ENCODE results near the gene ANKRD7.

ANKRD7 gene, protein sequence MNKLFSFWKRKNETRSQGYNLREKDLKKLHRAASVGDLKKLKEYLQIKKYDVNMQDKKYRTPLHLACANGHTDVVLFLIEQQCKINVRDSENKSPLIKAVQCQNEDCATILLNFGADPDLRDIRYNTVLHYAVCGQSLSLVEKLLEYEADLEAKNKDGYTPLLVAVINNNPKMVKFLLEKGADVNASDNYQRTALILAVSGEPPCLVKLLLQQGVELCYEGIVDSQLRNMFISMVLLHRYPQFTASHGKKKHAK

DNA sequence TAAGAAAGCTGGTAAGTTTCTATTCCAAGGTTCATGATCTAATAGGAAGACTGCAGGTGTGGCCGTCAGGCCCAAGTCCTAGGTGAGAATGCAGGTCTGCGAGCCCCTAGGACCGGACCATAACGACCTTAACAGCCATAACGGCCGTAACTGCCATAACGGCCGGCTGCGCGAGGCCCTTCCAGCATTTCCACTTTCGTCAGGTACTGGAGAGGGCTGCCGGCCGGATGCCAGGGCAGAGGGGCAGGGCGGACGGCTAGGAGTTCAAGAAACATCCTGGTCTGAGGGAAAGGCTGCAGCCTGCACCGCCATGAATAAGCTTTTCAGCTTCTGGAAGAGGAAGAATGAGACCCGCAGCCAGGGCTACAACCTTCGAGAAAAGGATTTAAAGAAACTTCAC lies at the start of gene ANKRD7:
ANKRD7 (plus strand) TSS at position 184 of the 400 bp plus-strand sequence; CDS start at position 311, 127 bp downstream.
- DNase-seq, result no peak

DNA sequence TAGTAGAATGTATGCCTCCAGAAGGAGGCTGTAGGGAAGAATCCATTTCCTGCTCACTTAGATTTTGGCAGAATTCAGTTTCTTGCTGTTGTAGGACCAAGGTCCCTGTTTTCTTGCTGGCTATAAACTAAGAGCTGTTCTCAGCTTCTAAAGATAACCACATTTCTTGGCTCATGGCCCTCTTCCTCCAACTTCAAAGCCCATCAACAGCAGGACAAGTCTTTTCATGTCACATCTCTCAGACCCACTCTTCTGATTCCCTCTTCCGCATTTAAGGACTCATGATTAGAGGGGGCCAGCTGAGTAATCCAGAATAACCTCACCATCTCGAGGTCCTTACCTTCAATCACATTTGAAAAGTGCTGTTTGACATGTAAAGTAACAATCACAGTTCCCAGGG lies 48.8 kb upstream of the ANKRD7 start:
- no peak for DNase-seq

DNA sequence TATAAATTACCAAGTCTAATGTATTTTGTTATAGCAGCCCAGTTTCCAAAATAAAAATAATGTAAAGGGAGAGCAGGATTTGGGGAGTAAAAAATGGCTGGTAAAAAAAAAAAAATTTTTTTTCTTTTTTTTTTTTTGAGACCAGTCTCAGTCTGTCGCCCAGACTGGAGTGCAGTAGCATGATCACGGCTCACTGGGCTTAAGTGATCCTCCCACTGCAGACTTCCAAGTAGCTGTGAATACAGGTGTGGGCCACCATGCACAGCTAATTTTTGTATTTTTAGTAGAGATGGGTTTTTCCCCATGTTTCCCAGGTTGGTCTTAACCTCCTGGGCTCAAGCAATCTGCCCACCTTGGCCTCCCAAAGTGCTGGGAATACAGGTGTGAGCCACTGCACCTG lies 45.3 kb upstream of the ANKRD7 start:
- no peak for DNase-seq

DNA sequence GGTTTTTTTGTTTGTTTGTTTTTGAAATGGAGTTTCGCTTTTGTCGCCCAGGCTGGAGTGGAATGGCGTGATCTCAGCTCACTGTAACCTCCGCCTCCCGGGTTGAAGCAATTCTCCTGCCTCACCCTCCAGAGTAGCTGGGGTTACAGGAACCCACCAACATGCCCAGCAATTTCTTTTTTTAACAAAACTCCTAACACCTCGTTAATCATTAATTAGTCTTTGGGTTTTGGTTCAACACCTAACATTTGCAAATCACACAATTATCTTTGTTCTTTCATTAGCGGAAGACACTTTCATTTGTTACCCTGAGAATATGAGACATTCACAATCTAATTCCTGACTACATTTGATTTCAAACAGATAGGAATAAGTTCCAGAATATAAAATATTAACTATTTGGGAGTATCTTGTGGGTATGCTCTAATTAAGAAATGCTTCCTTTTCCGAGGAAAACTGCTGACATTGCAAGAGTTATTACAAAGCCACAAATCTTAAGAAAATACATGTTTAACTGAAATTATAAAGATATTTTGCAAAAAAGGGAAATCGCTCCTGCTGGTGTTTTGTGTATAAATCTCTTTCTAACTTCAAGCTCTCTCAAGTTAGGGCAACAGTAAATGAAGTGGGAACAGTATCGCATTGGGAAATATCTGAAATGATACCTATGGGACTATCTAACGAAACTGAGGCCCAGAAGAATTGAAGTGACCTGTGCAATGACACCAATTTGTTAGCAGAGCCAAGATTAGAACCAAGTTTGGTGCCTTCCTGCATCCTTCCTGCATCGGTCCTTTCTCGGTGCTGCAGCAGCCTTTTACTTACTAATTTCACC lies 41.7 kb upstream of the ANKRD7 start:
- DNase-seq, result no peak

DNA sequence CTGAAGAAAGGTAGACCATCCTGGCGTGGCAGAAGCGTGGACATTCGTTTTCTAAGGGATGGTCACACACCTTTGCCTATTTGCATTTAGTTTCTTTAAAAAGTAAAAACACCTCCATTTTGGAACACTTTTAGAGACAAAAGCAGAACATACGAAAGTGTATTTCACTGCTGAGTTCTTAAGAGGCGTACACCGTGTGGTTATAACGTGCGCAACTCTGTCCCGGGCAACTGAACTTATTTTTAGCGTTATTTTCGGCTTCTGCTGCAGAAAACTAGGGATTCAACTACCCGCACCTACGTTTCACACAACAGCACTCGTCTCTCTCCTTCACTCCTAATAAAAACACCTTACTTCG lies 41.1 kb upstream of the ANKRD7 start:
- peak; percentile 71 for DNase-seq

DNA sequence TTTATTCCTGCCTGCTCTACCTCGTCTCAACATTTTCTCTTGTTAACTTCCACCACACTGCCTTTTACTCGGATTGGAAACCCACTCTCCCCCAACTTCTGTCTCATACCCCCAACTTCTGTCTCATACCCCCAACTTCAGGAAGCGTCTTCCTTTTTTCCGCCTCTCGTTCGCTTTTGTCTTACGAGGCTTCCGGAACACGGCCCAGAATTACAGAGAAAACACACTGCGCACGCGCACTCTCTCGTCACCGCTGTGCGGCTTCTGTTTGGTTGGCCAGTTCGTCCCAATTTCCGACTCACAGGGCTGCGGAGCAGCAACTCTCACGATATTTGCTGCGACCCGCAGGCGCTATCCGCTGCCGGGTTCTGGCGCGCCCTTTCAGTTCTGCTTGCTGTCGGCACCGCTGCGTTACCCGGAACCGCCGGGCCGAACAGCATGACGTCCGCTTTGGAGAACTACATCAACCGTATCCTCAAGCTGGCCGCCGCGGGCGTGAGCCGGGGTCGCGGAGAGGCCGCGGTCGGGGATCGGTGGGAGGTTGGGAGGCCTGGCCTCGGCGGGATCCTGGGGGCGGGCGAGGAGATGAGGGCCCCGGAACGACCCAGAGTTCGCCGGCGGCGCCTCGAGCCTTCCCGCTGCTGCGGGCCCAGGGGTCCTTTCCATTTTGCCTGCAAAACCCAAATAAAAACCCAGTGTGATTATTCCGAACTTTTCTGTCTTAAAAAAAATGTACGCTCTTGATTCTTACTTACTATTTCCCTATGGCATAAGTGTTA lies 40.5 kb upstream of the ANKRD7 start, which contains the start of gene LSM8:
LSM8 (plus strand) TSS at position 379 of the 779 bp plus-strand sequence; CDS start at position 439, 60 bp downstream.
- DNase-seq, result peak; percentile 97

DNA sequence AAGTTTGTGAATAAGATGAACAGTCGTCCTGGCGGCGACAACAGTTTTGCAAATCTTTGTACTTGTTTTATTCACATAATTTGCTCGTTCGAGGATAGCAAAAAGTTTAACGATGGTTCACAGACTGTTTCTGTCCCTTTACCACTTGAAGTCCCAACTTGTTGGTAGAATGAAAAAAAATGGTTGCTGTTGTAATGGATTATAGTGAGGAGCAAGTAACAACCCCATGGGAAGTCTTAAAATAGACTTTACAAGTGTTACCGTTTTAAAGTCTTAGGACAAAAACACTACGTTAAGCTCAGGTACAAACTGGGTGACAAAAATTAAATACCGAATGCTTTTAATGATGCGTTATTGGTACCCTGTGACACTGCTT lies 40.0 kb upstream of the ANKRD7 start:
- no peak for DNase-seq

DNA sequence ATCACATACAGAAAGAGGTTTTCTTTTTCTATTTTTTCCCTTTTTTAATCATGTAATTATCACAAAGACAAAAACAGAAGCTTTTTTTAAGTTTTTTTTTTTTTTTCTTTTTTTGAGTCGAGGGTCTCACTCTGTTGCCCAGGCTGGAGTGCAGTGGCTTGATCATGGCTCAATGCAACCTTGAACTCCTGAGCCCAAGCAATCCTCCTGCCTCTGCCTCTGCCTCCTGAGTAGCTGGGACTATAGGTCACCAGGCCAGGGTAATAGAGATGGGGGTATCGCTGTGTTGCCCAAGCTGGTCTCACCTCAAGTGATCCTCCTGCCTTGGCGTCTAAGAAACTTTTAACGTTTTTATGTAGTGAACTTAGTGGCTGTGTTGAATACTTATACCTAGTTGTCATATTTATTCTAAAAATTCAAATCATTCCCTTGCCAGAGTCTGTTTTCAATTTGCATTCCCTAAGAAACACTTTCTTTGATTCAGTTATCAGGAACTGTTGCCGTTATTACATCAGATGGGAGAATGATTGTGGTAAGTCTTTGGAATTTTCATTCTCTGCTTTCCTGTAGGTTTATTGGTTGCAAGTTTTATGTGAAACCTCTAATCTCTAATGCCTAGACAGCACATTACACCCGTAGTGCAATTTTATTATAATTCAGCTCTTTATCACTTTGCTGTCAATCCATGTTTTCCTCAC lies 39.2 kb upstream of the ANKRD7 start:
- no peak for DNase-seq

DNA sequence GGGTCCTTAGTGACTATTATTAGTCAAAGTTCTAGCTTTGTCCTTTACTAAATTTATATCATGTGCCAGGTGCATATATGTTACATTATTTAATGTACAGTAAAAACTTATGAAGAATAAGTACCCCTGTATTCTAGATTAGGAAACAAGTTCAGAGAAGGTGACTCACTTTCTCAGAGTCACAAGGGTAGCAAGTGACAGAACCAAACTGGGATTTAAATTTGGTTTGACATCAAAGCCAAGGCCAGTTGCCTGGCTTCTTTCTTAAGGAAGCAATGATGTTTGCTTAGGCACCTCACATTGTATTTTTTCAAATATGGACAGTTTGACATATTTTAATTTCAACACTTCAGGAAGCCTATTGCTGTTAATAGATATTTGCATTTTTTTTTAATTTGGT lies 38.0 kb upstream of the ANKRD7 start:
- DNase-seq, result no peak

DNA sequence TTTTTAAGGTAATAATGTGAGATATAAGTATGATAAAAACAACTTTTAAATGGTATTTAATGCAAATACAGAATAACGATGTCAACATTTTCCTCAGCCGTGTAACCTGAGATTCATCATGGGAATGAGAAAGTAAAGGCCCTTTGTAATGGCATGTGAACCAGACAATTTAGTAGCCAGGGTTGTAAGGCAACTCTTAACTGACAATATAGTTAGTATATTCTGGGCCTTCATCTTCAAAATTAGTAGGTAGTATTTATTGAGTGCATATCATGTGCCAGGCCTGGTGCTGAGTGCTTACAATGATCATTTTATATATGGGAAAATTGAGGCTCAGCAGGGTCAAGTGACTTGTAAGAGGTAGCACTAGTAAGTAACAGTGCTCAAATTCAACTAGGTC lies 29.9 kb upstream of the ANKRD7 start:
- no peak for DNase-seq

DNA sequence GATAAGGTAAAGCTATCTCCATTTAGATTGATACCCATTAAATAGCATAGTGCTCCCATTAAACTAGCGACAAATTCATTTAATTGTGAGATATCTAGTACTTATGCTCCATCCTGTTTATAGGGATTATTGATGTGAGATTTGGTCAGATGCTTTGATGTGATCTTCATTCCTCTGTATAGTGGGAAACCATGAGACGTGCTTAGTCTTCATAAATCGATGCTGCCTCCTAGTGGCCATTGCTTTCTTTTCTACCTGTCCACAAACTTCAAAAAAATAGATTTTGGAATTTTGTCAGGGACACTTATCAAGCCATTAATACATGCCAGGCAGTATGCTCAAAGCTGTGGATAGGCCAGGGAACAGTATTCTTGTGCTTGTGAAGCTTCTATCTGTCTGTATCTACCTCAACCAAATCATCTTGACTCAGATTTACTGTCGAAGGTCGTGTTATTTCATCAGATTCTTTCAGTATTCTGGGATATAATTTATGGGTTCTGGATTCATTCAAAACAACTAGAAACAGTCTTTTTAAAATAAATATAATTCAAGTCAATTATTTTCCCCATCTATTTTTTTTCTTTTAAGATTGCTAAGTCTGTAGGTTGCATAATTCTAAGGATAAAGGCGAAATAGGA lies 28.5 kb upstream of the ANKRD7 start:
- DNase-seq, result no peak

DNA sequence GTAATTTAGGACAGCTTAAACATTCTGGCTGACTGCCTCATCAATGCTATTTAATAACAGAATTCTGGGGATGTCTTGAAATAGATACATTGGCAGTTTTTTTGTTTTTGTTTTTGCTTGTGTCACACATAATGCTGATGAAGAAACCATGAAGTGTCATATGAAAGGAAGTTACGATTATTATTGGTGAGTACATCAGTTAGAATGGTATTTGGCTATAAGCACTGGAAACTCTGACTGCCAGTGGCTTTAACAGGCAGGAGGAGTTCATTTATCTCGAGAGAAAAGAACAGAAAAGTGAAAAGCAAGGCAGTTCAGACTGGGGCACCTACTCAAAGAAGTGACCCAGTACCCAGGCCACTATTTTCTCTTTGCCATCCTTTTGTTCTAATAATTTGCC lies 22.4 kb upstream of the ANKRD7 start:
- no peak for DNase-seq

DNA sequence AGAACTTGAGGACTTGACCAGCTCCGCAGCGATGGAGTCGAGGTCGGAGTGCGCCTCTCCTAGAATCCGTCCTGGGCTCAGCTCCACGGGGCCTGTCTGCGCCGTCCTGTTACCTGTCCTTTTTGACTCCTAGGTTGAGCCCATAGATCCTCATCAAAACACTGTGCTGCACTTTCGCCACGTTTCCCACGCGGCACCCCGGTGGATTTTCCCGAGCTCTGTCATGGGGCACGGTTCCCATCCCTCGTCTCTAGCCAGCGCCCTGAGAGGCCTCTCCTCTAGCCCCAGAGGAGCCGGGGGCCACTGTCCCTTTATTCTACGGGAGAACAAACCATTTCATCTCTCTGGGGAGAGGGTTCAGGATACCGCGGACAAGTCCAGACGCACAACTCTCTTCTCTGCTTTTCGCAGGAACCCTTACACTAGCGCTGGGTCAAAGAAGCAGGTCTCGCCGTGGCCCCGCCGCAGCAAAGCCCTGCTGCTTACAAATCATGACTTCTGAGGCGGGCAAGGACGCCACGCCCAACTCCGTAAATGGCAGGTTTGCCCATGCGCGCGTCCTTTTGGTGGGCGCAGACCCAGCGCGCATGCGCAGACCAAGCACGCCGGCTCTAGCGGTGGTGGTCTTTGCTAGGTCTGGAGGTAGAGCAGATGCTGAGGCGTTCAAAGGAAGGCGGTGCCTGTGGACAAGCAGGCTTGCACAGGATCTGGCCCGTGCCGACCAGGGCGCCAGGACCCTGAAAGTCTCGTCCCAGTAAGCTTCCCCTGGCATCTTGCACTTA lies 10.3 kb upstream of the ANKRD7 start:
- DNase-seq, result peak; percentile 93

DNA sequence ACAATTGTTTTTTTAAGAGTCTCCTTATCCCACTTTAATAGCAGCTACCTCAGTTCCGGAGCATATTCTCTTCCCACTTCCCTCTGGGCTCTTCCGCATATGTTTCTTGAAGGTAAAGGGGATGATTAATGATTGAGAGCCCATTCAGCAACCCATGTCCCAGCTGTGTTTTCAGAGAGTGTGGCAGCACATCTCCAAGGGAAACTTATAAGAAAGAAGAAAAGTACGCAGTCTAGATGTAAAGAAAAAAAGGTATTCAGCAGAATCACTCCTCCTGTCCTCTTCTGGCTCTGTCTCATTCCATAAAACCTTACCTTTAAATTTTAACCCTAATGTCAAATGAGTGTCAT lies 9.7 kb upstream of the ANKRD7 start:
- no peak for DNase-seq

DNA sequence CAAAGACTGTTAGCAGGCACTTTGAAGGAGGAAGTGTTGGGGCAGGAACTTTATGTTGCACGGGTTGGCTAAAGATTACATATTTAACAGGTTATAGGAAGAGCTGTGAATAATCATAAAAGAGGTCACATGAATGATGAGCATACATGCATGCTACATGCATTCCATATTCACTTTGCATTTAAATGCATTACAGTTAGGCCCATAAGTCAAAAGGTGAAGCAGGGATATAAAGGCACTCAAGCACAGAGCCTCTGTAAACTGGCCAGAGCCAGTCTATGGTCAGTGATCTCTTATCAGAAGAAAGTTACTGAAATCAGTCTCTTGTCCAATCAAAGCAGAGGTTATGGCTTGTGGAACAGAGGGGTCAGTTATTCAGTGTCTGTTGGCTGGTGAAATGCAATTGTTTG lies 7.3 kb upstream of the ANKRD7 start:
- no peak for DNase-seq

DNA sequence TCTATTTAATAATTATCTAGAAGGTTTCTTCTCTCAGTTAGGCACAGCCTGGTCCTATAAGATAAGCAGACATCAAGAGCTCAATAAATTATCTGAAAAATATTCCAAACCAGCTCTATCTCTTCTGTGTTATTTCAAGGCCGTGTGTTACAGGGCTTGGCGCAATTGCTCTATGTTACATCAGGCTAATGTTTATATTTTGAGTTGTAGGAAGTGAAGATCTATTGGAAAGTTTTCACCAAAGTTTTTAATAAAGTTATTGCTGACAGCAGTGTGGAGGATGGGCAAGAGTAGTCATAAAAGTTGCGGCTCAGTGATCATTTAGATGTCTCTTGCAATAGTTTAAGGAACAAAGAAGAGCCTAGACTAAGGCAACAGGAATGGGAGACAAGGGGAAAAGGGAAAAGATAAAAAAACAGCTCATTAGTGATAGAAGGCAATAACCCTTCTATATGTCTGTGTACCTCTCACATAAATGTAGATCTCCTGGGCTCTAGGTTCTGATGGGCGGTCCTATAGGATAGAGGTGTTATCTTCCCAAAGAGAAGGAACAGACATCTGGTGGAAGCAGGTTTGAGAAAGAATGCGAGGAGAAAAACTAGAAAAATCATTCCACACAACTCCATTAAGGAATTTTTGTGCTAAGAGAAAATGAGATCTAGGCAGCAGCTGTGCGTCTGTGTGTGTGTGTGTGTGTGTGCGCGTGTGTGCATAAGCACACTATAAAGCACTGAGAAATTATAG lies 5.9 kb upstream of the ANKRD7 start:
- DNase-seq, result no peak

DNA sequence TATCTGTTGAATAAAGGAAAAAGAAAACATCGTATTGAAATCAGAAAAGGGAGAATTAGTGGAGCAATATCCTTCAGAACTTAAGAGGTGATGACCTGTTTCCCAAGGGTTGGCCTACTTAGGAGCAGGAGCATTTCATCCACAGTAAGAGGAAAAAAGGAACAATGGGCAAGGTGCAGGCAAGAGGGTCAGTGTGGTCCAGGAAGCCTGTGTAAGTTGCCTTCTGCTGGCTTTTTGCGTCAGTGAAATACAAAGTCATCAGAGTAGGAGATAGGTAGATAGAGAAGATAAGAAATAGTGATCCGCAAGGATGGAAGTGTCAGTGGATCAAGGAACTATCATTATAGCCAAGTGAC lies 5.4 kb upstream of the ANKRD7 start:
- DNase-seq, result no peak

DNA sequence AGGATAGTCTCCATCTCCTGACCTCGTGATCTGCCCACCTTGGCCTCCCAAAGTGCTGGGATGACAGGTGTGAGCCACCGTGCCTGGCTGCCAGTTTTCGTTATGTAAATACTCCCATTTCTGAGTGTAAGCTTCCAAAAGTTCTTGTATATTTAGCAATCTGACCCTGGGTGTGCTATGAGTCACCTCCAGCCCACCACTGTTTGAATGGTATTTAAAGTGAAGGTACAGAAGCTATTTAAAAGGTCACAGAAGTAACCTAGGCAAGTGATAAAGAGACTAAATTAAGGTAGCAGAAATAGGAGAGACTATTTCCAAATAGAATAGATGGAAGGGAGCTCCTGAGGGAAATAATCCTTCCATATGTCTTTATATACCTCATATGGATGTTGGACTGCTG lies 3.9 kb upstream of the ANKRD7 start:
- no peak for DNase-seq

DNA sequence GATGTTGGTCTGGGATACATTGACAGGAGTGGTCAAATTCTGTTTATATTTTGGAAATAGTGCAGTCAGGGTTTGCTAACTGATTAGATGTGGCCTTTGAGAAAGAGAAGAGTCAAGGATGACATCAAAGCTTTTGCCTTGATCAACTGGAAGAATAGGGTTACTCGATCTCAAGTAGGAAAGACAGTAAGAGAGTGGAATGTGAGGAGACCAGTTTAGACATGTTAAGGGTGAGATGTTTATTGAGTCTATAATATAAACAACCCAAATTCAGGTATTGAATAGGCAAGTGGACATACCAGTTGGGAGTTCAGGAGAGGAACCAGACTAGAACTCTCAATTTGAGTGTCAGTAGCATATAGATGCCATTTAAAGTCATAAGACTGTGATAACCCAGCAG lies 1.9 kb upstream of the ANKRD7 start:
- DNase-seq, result no peak

DNA sequence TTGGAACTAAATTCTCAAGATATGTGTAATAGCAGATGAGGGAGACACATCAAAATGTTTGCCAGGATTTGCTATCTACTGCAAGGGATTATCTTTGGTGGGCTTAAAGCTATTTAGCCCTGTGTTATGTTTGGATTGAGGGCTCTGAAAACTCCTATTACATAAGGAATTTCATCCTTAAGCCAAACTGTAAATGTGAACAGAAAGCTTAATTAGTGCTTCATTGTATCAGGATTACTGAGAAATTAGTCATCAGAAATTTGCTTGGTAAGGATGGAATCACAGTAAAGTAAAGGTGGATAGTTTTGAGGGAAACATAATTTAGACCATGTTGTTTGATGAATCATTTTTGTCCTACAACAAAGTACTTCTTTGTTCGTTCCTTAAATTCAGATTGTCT lies 8.3 kb downstream of the ANKRD7 start:
- DNase-seq, result no peak

DNA sequence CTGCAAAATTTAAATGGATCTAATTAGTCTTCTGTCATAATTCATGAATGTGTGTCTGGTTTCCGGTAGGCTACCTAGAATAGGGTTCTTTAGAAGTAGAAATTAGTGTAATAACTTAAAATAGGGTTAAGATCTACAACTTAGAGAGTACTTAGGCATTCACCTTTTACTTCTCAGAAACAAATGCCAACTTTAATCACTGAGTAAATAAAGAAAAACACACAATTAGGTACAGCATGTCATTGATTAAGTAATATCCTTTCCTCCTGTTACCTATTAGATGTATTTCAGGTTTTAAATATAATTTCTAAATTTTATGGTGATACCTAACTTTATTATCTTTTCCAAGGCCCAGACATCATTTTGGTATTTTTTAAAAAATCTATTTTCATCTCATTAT lies 9.3 kb downstream of the ANKRD7 start:
- no peak for DNase-seq
